G401.6 (cell line): ENCODE data around the gene LARGE1.

Source experiments
- FAIRE-seq: peaks from 2 replicates; lab custom pipeline; 2012; peaks lifted over from hg19 to GRCh38; lab: Jason Lieb, UNC

LARGE1 gene

GRCh38 chr22:33717694-33718396, 202.4 kb downstream of the LARGE1 start:
- no peak for FAIRE-seq

DNA sequence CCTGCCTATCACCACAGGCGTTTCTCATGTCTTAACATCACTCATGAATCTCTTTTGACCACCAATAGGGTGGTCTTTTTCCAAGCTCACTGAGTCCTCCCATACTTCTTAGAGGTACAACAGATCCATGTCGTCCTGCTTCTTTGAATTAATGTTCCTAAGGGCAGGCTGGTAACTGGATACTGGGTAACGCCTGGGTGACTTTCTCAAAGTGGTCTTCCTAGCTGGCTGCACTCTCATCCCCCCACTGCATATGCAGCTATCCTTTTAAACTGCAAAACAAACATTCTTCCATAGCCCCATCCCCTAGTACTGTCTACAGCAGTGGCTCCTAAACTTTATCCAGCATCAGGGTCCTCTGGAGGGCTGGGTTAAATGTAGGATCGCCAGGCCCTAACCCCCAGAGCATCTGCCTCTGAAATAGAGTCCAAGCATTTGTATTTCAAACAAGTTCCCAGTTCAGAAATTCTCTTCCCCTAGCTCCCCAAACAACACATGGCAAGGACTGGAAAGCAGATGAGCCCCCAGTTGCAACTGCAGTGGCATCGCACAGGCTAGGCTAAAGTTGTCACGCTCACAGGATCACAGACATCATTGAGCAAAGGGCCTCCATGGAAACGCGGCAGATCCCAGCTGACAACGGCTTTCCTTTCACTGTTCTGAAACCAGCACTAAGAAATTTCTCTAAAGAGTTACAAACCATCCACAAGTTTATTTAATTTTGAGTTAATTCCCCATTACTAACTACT, 204.9 kb downstream of the LARGE1 start:
- no peak for FAIRE-seq

DNA sequence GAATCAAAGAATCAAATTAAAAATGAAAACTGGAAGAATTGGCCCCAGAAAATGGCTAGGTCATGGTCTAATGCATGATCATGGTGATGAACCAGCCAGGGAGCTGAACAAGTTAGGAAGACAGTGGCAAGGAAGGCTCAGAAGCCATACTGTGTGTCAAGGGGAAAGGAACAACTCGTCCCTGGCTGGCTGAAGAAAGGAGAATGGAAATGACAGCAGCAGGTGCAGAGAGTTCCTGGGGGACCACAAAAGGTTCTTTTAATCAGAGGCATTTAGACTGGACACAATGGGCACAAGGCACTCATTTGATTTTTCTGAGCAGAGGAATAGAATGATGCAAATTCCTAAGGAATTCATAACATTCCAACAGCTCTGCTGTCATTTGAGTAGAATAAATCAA, 209.9 kb downstream of the LARGE1 start:
- no peak for FAIRE-seq

DNA sequence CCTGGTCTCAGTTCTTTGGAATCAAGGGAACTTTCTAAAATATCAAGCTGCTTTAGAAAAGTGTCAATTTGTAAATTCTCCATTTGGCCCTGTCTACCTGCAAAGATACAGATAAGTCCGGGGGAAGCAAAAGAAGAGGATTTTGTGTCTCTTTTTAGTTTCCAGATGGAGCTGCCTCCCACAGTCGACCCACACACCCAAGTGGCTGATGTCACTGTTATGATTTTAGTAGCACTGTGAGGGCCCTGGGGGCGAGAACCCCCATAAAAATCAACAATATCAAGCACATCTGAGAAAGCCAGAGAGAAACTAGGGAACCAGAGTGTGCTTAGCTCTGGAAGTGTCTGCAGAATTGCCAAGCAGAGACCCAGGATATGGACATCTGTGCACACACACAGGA, 212.7 kb downstream of the LARGE1 start:
- no peak for FAIRE-seq

GRCh38 chr22:33706100-33706499, 214.2 kb downstream of the LARGE1 start:
- FAIRE-seq, result no peak

GRCh38 chr22:33699176-33699575, 221.1 kb downstream of the LARGE1 start:
- FAIRE-seq, result no peak

- FAIRE-seq, result no peak
Measured at GRCh38 chr22:33697640-33698039, 222.6 kb downstream of the LARGE1 start.

DNA sequence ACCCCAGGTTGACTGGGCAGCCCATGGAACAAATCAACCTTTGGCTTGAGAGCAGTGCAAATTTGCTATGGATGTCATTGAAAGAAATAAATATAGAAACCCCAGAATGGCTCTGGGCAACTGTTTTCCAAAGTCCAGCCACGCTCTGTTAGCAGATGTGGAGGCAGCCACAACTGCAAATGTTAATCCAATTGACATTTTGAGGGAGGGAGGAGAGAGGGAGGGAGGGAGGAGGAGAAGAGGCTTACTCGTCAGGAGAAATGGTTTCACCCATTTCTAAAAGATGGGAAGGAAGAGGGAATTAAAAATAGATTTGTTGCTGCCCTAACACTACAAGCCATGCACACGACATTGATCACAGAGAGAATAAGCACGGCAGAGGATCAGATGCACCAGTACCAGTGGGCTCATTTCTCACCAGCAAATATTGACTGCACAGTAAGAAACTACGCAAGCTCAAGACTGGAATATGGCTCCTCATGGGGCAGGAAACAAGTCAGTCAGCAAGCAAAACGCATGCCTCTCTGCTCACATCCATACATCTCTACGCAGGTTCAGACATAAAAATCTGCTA, 229.1 kb downstream of the LARGE1 start:
- FAIRE-seq, result no peak

DNA sequence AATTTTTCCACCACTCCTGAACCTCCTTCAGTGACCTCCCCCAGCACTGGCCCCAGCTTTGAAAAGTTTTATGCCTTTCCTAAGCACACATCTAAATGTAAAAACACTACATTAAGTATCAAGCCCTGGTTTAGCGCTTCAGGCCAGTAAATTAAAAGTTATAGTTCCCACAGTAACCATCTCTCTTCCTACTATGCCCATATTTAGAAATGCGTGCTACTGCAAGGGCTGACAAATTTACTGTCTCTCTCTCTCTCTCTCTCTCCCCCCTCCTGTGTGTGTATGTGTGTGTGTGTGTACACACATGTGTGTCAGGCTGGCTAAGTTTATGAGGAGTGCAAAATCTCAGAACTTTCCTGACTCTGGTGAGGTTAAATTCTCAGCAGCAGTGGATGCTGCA, 231.4 kb downstream of the LARGE1 start:
- no peak for FAIRE-seq

- FAIRE-seq, result no peak
Measured at GRCh38 chr22:33687464-33687863, 232.8 kb downstream of the LARGE1 start.

DNA sequence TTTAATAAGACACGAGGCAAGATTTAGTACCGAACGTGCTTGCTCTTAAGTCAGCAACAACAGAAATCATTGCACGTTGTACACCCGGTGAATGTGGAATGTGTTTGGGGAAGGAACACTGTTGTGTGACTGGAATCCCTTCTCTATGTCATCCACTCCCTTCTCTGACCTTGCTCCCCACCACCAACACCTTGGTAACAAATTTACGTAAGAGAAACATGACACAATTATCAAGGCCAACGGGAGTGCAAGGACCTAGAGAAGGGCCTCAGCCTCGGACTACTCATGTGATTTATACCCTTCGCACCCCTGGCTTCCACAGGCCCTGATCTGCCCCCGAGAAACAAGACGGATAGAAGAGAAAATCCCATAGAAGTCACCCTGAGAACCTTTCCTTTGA, 236.2 kb downstream of the LARGE1 start:
- FAIRE-seq, result no peak

- no peak for FAIRE-seq
Measured at GRCh38 chr22:33682927-33683326, 237.3 kb downstream of the LARGE1 start.

GRCh38 chr22:33680632-33681031, 239.6 kb downstream of the LARGE1 start:
- no peak for FAIRE-seq

- FAIRE-seq, result no peak
Measured at GRCh38 chr22:33678523-33678922, 241.8 kb downstream of the LARGE1 start.

GRCh38 chr22:33677536-33677935, 242.7 kb downstream of the LARGE1 start:
- no peak for FAIRE-seq

- no peak for FAIRE-seq
Measured at GRCh38 chr22:33674357-33674756, 245.9 kb downstream of the LARGE1 start.

- no peak for FAIRE-seq
Measured at GRCh38 chr22:33669746-33670145, 250.5 kb downstream of the LARGE1 start.

GRCh38 chr22:33666961-33667619, 253.2 kb downstream of the LARGE1 start:
- FAIRE-seq, result no peak

- FAIRE-seq, result no peak
Measured at GRCh38 chr22:33666279-33666960, 253.9 kb downstream of the LARGE1 start.

GRCh38 chr22:33659448-33659847, 260.8 kb downstream of the LARGE1 start:
- no peak for FAIRE-seq

GRCh38 chr22:33658775-33659174, 261.5 kb downstream of the LARGE1 start:
- FAIRE-seq, result no peak

GRCh38 chr22:33657670-33658069, 262.6 kb downstream of the LARGE1 start:
- FAIRE-seq, result no peak
